ENCODE measurements around the gene STAT4. TPM values are rescaled to one million over a fixed set of nuclear protein-coding genes. Genes with fewer than 3 reads are reported as not detected.

The STAT4 gene
- total RNA-seq, 1 experiment from 2014 or later, result 0.85 TPM

DNA sequence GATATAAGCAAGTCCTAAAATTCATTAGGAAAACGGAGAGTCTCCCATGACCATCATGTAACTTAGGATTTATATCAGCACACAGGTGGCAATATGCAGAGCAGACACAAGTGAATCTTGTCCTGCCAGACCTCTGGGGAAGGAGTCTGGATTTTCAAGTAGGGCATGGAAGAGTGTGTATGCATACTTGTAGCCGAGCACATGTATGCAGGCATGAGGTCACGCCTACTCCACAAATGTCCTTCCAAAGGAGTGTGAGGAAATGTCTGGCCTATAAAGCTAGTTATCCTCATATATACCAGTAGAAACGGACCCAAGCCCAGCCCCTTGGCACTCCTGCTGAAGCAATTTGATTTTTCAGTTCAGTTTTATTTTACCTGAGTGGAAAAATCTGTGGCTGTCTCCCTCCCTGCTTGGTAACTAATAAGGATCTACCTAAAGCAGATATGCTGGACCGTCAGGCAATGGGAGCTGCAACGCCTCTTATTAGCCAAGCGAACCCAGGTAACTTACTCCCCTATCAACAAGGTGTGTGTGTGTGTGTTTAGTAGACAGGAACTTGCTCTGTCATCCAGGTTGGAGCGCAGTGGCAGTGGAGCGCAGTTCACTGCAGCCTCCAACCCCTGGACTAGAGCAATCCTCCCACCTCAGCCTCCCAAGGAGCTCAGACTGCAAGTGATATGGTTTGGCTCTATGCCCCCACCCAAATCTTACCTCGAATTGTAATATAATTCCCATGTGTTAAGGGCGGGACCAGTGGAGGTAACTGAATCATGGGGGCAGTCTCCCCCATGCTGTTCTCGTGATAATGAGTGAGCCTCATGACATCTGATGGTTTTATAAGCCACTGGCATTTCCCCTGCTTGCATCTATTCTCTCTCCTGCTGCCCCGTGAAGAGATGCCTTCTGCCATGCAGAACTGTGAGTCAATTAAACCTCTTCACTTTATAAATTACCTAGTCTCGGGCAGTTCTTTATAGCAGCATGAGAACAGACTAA is 139.6 kb downstream of the STAT4 start:
- no peaks in the 10 kb centered on the region for H3K27me3 Mint-ChIP-seq (ENCODE audit: unreplicated experiment)
- peaks cover 8% of the 10 kb centered on the region for H3K4me1 Mint-ChIP-seq (ENCODE audit: low read depth, unreplicated experiment)
- TF ChIP-seq, protein P1, sequence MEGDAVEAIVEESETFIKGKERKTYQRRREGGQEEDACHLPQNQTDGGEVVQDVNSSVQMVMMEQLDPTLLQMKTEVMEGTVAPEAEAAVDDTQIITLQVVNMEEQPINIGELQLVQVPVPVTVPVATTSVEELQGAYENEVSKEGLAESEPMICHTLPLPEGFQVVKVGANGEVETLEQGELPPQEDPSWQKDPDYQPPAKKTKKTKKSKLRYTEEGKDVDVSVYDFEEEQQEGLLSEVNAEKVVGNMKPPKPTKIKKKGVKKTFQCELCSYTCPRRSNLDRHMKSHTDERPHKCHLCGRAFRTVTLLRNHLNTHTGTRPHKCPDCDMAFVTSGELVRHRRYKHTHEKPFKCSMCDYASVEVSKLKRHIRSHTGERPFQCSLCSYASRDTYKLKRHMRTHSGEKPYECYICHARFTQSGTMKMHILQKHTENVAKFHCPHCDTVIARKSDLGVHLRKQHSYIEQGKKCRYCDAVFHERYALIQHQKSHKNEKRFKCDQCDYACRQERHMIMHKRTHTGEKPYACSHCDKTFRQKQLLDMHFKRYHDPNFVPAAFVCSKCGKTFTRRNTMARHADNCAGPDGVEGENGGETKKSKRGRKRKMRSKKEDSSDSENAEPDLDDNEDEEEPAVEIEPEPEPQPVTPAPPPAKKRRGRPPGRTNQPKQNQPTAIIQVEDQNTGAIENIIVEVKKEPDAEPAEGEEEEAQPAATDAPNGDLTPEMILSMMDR (IDR thresholded peaks at IDR 0.05; ENCODE audit: unreplicated experiment), result no peak
- H3K4me3 Mint-ChIP-seq (ENCODE audit: low read depth, unreplicated experiment), result no peak overlapping the region
- peaks cover 30% of the 10 kb centered on the region for H3K36me3 Mint-ChIP-seq (ENCODE audit: insufficient read depth, unreplicated experiment)
- H3K27ac Mint-ChIP-seq (ENCODE audit: unreplicated experiment), result no peak overlapping the region
- intact Hi-C loops (cut with micrococcal nuclease; ENCODE audit: unreplicated experiment), result no loop called here
- BruUV-seq (replicated peaks), result no TSS peak
- no peak for DNase-seq
- H3K9me3 Mint-ChIP-seq (ENCODE audit: low read depth, unreplicated experiment), result no peaks in the 10 kb centered on the region
- CTCF ChIA-PET, result interaction anchor here (0.7 kb wide), 1 partner anchor 1335 kb away, joined by 4 read pairs; no protein-coding TSS in a partner anchor

DNA sequence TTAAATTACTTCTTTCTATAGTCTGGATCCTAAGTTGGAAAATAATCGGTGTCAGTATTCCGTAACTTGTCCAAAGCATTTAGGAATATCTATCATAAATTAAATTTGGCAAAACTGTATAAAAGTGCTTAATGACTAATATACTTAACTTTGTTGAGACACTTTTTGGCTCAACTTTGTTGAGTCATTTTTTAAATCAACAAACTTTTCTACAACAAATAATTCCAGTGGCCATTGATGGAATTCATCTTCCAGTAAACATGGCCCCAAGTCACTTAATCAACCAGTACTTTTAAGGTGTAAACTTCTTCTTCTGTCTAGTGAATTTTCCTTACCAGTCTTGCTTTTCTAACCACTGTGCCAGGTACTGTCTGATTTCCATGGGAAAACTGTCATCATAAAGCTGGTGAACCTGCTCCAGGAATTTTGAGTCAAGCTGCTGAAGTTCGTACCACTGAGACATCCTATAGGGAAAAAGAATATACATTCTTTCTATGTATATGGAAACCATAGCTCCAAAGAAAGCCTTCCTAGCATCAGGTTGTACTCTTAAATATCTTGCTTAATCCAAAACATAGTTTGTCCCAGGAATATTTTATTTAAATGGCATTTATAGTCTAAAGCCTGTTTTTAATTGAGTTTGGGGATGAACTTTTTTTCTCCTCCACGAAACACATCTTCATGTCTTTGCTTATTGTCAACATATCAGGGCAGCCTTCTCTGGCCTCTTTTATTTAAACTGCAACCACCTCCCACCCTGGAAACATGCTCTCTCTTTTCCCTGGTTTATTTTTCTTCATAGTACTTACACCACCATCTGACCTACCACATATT is 141.0 kb downstream of the STAT4 start:
- CTCF ChIA-PET, result no interaction called here
- no peaks in the 10 kb centered on the region for H3K27me3 Mint-ChIP-seq (ENCODE audit: unreplicated experiment)
- intact Hi-C loops (cut with micrococcal nuclease; ENCODE audit: unreplicated experiment), result no loop called here
- TF ChIP-seq, protein P1 (IDR thresholded peaks at IDR 0.05; ENCODE audit: unreplicated experiment), result no peak
- H3K4me1 Mint-ChIP-seq (ENCODE audit: low read depth, unreplicated experiment), result peaks cover 8% of the 10 kb centered on the region
- BruUV-seq (replicated peaks), result no TSS peak
- H3K36me3 Mint-ChIP-seq (ENCODE audit: insufficient read depth, unreplicated experiment), result peaks cover 36% of the 10 kb centered on the region
- no peak overlapping the region for H3K4me3 Mint-ChIP-seq (ENCODE audit: low read depth, unreplicated experiment)
- no peak overlapping the region for H3K27ac Mint-ChIP-seq (ENCODE audit: unreplicated experiment)
- DNase-seq, result no peak
- H3K9me3 Mint-ChIP-seq (ENCODE audit: low read depth, unreplicated experiment), result no peaks in the 10 kb centered on the region

DNA sequence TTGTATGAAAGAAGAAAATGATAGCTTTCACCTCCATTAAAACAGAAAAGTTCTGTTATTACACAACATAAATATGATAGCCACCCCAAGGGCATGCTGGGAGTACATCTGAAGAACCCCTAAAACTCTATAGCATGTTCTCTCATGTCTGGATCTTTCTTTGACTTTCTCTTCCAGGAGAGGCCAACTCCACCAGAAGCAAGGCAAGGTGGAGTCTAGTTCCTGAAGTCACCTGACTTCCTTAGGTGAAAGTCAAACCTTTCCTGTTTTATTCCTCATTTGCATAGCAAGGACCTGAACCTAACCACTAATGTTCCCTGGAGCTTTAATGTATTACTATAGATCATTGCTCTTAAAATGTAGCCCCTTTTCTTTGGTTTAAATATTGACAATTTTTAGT is 142.5 kb downstream of the STAT4 start:
- no peak for DNase-seq
- Mint-ChIP-seq H3K4me1 (ENCODE audit: low read depth, unreplicated experiment) (peaks cover 8% of the 10 kb centered on the region), H3K27ac (ENCODE audit: unreplicated experiment) (no peak overlapping the region), H3K9me3 (ENCODE audit: low read depth, unreplicated experiment) (no peaks in the 10 kb centered on the region), H3K4me3 (ENCODE audit: low read depth, unreplicated experiment) (no peak overlapping the region), H3K36me3 (ENCODE audit: insufficient read depth, unreplicated experiment) (peaks cover 48% of the 10 kb centered on the region), H3K27me3 (ENCODE audit: unreplicated experiment) (no peaks in the 10 kb centered on the region)
- intact Hi-C loops (cut with micrococcal nuclease; ENCODE audit: unreplicated experiment), result no loop called here
- CTCF ChIA-PET, result no interaction called here
- no TSS peak for BruUV-seq (replicated peaks)
- TF ChIP-seq, protein P1 (IDR thresholded peaks at IDR 0.05; ENCODE audit: unreplicated experiment), result no peak

DNA sequence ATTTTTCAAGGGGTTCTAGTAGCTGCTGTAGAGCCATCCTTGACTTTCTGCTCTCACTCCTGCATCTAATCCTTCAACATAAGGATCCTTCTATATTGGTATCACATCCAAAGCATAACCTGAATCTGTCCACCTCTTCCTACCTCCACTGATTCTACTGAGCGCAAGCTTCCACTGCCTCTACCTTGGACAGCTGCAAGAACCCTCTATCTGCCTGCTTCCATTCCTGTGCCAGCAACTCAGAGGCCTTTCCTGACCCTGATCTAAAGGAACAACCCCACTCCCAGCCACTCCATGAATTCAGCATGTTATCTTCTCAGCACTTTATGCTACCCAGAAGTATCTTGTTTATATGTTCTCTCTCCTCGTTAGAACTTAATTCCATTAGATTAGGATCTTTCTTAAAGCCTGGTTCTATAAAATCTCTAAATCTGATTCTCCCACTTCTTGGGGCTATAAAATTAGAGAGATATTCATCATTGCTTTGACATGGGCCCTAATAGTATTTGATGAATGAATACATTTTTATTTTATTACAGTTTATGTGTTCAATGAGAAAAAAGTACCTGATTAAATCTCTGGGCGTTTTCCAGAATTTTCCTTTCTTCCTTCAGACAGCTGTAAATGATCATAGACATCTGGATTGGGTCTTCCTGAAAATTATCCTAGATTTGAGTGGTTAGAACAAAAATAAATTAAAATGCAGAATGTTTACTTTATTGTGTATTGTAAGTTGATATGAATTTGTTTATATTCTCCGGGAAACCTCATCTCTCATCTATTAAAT is 143.6 kb downstream of the STAT4 start:
- CTCF ChIA-PET, result no interaction called here
- no peak overlapping the region for H3K4me3 Mint-ChIP-seq (ENCODE audit: low read depth, unreplicated experiment)
- DNase-seq, result no peak
- H3K27ac Mint-ChIP-seq (ENCODE audit: unreplicated experiment), result no peak overlapping the region
- BruUV-seq (replicated peaks), result no TSS peak
- H3K4me1 Mint-ChIP-seq (ENCODE audit: low read depth, unreplicated experiment), result peaks cover 8% of the 10 kb centered on the region
- no peaks in the 10 kb centered on the region for H3K27me3 Mint-ChIP-seq (ENCODE audit: unreplicated experiment)
- TF ChIP-seq, protein P1 (IDR thresholded peaks at IDR 0.05; ENCODE audit: unreplicated experiment), result no peak
- peaks cover 52% of the 10 kb centered on the region for H3K36me3 Mint-ChIP-seq (ENCODE audit: insufficient read depth, unreplicated experiment)
- no peaks in the 10 kb centered on the region for H3K9me3 Mint-ChIP-seq (ENCODE audit: low read depth, unreplicated experiment)
- intact Hi-C loops (cut with micrococcal nuclease; ENCODE audit: unreplicated experiment), result no loop called here
